Nephron (organoid): ENCODE results near the gene POU5F2.

ENCODE experiments used
- H3K27ac Mint-ChIP-seq, 3 experiments: 2 replicates each; pipeline ENCODE4 v1.8.0; 2020; ENCODE audit warnings: mixed read lengths in 3 of 3, mild to moderate bottlenecking in 2 of 3, moderate library complexity in 1 of 3
- H3K27me3 Mint-ChIP-seq: 2 replicates; pipeline ENCODE4 v1.8.0; 2021; ENCODE audit warnings: low read depth, mild to moderate bottlenecking, moderate library complexity, mixed read lengths
- H3K36me3 Mint-ChIP-seq: 2 replicates; pipeline ENCODE4 v1.8.0; 2020; ENCODE audit warnings: low read depth, mixed read lengths
- H3K4me1 Mint-ChIP-seq: 2 replicates; pipeline ENCODE4 v1.8.0; 2020; ENCODE audit warnings: mixed read lengths
- H3K4me3 Mint-ChIP-seq, 3 experiments: 2 replicates each; pipeline ENCODE4 v1.8.0; 2020; ENCODE audit warnings: mild to moderate bottlenecking in 3 of 3, mixed read lengths in 3 of 3, moderate library complexity in 2 of 3
- H3K9me3 Mint-ChIP-seq: 2 replicates; pipeline ENCODE4 v1.8.0; 2020; ENCODE audit warnings: mixed read lengths
- TF ChIP-seq, protein P1 (sequence below), 3 experiments: fragments of 200-600 bp; sonication (generic); IDR thresholded peaks; one replicate each; pipeline ENCODE4 v1.5.0; 2021; ENCODE audit warnings: antibody characterized with exemption in 3 of 3; ENCODE audit not compliant: unreplicated experiment in 3 of 3

The POU5F2 gene

DNA sequence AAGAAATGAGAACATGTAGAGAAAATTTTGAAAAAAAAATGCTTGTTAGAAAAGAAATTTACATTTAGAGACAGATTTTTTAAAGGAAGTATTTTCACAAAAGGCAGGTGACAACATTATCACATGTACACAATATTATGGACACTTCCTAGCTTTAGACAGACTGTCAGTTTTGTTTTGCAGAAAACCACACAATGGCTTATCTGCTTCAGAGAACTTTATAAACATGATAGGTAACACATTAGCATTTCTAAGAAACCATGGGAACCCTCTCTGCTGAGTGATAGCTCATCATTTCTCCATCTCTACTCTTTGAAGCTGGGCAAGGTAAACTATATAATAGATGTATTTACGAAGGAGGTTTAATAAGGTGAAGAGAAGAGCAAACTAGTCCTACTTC lies 25.6 kb downstream of the POU5F2 start:
- Mint-ChIP-seq H3K27me3 (no peaks in the 10 kb centered on the region), H3K4me3 (no peak overlapping the region), H3K36me3 (peaks cover 14% of the 10 kb centered on the region), H3K4me1 (peaks cover 18% of the 10 kb centered on the region), H3K27ac (peak overlapping the region in 2 of 3 experiments; percentile 13 to 15), H3K9me3 (peaks cover 9% of the 10 kb centered on the region)
- TF ChIP-seq, protein P1, sequence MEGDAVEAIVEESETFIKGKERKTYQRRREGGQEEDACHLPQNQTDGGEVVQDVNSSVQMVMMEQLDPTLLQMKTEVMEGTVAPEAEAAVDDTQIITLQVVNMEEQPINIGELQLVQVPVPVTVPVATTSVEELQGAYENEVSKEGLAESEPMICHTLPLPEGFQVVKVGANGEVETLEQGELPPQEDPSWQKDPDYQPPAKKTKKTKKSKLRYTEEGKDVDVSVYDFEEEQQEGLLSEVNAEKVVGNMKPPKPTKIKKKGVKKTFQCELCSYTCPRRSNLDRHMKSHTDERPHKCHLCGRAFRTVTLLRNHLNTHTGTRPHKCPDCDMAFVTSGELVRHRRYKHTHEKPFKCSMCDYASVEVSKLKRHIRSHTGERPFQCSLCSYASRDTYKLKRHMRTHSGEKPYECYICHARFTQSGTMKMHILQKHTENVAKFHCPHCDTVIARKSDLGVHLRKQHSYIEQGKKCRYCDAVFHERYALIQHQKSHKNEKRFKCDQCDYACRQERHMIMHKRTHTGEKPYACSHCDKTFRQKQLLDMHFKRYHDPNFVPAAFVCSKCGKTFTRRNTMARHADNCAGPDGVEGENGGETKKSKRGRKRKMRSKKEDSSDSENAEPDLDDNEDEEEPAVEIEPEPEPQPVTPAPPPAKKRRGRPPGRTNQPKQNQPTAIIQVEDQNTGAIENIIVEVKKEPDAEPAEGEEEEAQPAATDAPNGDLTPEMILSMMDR (IDR thresholded peaks at IDR 0.05; ENCODE audit: unreplicated experiment in 3 of 3), result no peak

DNA sequence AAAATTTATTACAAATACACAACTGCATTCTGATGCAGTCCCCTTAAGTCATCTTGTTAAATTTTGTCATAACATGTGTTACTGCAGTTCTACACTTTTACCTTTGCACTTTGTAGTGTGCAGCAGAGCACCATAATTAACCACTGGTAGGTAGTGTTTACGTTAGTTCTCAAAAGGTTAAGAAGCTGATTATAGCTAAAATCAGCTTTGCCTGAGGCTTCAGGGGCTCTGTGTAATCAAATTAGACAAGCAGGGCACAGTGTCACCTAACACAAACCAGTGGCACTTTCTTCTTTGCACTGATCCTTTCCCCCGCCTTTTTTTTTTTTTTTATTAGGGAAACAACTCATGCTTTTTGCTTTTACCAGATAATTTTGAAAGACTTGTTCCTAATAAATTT lies 26.1 kb downstream of the POU5F2 start:
- Mint-ChIP-seq H3K27me3 (no peaks in the 10 kb centered on the region), H3K36me3 (peaks cover 14% of the 10 kb centered on the region), H3K27ac (no peak overlapping the region), H3K9me3 (peaks cover 9% of the 10 kb centered on the region), H3K4me3 (no peak overlapping the region), H3K4me1 (peaks cover 18% of the 10 kb centered on the region)
- TF ChIP-seq, protein P1 (IDR thresholded peaks at IDR 0.05; ENCODE audit: unreplicated experiment in 3 of 3), result no peak

DNA sequence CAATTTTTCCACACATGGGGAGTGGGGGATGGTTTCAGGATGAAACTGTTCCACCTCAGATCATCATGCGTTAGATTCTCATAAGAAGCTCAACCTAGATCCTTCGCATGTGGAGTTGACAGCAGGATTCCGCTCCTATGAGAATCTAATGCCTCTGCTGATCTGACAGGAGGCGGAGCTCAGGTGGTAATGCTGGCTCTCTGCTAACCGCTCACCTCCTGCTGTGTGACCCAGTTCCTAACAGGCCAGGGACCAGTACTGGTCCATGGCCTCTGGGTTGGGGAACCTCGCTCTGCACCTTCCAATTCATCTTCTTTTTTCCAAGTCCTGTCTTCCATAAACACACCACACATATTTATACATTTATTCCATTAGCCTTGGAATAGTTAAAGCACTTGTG lies 33.0 kb downstream of the POU5F2 start:
- peaks cover 21% of the 10 kb centered on the region for H3K4me1 Mint-ChIP-seq
- H3K4me3 Mint-ChIP-seq, result no peak overlapping the region
- H3K36me3 Mint-ChIP-seq, result peaks cover 8% of the 10 kb centered on the region
- no peak overlapping the region for H3K27ac Mint-ChIP-seq
- no peaks in the 10 kb centered on the region for H3K27me3 Mint-ChIP-seq
- TF ChIP-seq, protein P1 (IDR thresholded peaks at IDR 0.05; ENCODE audit: unreplicated experiment in 3 of 3), result no peak
- peaks cover 9% of the 10 kb centered on the region for H3K9me3 Mint-ChIP-seq

DNA sequence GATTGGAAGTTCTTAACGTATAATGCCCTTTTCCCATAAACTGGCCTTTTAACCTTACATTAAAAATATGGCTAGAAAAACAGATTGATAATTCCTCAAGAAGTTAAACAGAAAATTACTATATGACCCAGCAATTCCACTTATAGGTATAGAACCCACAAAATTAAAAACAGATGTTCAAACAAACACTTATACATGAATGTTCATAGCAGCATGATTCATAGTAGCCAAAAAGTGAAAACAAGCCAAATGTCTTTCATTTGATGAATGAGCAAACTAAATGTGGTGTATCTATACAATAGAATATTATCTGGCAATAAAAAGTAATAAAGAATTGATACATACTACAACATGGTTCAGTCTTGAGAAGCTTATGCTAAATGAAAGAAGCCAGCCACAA lies 35.5 kb downstream of the POU5F2 start:
- no peaks in the 10 kb centered on the region for H3K9me3 Mint-ChIP-seq
- H3K4me1 Mint-ChIP-seq, result peaks cover 21% of the 10 kb centered on the region
- peak overlapping the region; percentile 5 to 70 (median 25) for H3K27ac Mint-ChIP-seq
- no peaks in the 10 kb centered on the region for H3K36me3 Mint-ChIP-seq
- TF ChIP-seq, protein P1 (IDR thresholded peaks at IDR 0.05; ENCODE audit: unreplicated experiment in 3 of 3), result no peak
- no peaks in the 10 kb centered on the region for H3K27me3 Mint-ChIP-seq
- H3K4me3 Mint-ChIP-seq, result no peak overlapping the region

DNA sequence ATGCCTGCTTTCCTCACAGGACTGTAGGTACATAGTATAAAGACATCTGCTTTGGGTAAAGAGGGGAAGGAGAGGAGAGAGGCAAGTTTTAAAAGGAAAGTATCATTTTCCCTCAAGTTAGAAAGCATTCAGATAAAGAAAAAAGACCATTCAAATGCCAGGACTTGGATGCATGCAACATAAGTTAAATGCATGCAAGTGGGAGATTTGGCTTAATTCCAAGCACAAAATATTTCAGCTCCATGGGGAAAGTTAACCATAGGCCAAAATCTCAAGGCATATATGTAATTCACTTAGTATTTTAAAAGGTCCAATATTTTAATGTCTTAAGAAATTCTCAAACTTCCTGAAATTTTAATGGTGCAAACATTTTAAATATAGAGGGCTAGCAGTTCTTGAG lies 36.4 kb downstream of the POU5F2 start:
- Mint-ChIP-seq H3K4me1 (peaks cover 21% of the 10 kb centered on the region), H3K27ac (peak overlapping the region; percentile 24 to 70 (median 42)), H3K9me3 (no peaks in the 10 kb centered on the region), H3K27me3 (no peaks in the 10 kb centered on the region), H3K4me3 (no peak overlapping the region), H3K36me3 (no peaks in the 10 kb centered on the region)
- TF ChIP-seq, protein P1 (IDR thresholded peaks at IDR 0.05; ENCODE audit: unreplicated experiment in 3 of 3), result no peak

DNA sequence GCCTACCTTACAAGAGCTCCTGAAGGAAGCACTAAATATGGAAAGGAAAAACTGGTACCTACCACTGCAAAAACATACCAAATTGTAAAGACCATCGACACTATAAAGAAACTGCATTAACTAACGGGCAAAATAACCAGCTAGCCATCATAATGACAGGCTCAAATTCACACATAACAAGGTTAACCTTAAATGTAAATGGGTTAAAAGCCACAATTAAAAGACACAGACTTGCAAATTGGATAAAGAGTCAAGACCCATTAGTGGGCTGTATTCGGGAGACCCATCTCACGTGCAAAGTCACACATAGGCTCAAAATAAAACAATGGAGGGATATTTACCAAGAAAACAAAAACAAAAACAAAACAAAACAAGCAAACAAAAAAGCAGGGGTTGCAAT lies 49.4 kb downstream of the POU5F2 start:
- Mint-ChIP-seq H3K27me3 (no peaks in the 10 kb centered on the region), H3K9me3 (peaks cover 44% of the 10 kb centered on the region), H3K36me3 (peaks cover 43% of the 10 kb centered on the region), H3K4me1 (no peaks in the 10 kb centered on the region), H3K4me3 (no peak overlapping the region), H3K27ac (no peak overlapping the region)
- TF ChIP-seq, protein P1 (IDR thresholded peaks at IDR 0.05; ENCODE audit: unreplicated experiment in 3 of 3), result no peak
